ENCODE measurements around the gene NFATC2IP. TPM values are rescaled to one million over a fixed set of nuclear protein-coding genes. Genes with fewer than 3 reads are reported as not detected.
A peak's percentile ranks its signal among the peaks of the same experiment; 100 is the strongest.

Gene NFATC2IP
- total and polyA plus RNA-seq, 9 of the 15 experiments (the other 6 are each of a cell fraction or from before 2014, with no cell fraction given): 15.6 to 106 (median 46.9) TPM

DNA sequence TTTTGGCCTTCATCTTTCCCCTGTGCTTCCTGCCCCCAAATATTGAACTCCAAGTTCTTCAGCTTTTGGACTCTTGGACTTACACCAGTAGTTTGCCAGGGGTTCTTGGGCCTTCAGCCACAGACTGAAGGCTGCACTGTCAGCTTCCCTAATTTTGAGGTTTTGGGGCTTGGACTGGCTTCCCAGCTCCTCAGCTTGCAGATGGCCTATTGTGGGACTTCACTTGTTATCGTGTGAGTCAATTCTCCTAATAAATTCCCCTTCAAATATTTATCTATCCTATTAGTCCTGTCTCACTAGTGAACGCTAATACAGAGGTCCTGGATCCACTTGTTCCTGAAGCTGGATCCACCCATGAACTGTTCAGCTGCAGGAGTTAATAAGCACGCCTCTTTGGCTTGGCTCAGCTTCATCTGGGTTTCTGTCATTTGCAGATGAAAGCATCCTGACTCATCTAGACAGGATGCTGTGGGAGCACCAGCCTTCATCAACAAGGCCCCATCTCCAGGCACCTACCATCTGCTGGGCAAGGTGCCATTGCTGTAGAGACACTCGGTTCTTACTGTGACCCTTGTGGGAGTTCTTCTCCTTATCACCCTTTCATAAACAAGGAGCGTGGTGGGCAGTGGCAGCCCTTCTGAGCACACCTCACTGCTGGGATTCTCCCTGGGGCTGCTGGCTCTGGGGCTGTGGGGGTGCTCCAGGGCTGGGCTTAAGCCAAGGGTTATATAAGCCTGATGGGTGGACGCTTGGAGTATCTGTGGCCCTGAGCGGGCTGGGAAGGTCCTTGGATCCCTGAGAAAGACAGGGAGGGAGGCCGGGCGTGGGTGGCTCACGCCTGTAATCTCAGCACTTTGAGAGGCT is 57.2 kb downstream of the NFATC2IP start (continued):
- TF ChIP-seq CLOCK (CRISPR knock-in tag; IDR thresholded peaks at IDR 0.05; ENCODE audit: borderline replicate concordance) (no peak), HMBOX1 (IDR thresholded peaks at IDR 0.05) (no peak), HOXB6 (CRISPR knock-in tag; IDR thresholded peaks at IDR 0.05; ENCODE audit: borderline replicate concordance) (no peak), HIVEP1 (CRISPR knock-in tag; IDR thresholded peaks at IDR 0.05) (no peak), ZBTB7A (IDR thresholded peaks at IDR 0.05; ENCODE audit: borderline replicate concordance, control insufficient read depth, low read depth, low read length) (no peak), ZNF140 (CRISPR knock-in tag; IDR thresholded peaks at IDR 0.05) (no peak), ZNF445 (CRISPR knock-in tag; IDR thresholded peaks at IDR 0.05; ENCODE audit: low read depth) (no peak), KLF13 (tag; IDR thresholded peaks at IDR 0.05; ENCODE audit: borderline replicate concordance, low read depth) (no peak), RB1 (IDR thresholded peaks at IDR 0.05; ENCODE audit: low read depth) (no peak), JUND (IDR thresholded peaks at IDR 0.05; ENCODE audit: borderline replicate concordance, low read depth, low read length) (peak; percentile 39; the same call in 1 of the 2 replicates), JUND (tag; IDR thresholded peaks at IDR 0.05; ENCODE audit: borderline replicate concordance, low read depth, low read length) (no peak), LARP7 (IDR thresholded peaks at IDR 0.05) (no peak), ZNF197 (CRISPR knock-in tag; IDR thresholded peaks at IDR 0.05; ENCODE audit: low read depth) (no peak), CAMTA2 (CRISPR knock-in tag; conservative IDR thresholded peaks at IDR 0.05) (no peak), MYBL2 (IDR thresholded peaks at IDR 0.05; ENCODE audit: low read depth) (no peak), MYBL2 (CRISPR knock-in tag; IDR thresholded peaks at IDR 0.05; ENCODE audit: borderline replicate concordance) (no peak), RBM15 (IDR thresholded peaks at IDR 0.05; ENCODE audit: insufficient read depth, low read length) (no peak), UBTF (IDR thresholded peaks at IDR 0.05; ENCODE audit: borderline replicate concordance in 1 of 2, low read depth in 2 of 2, low read length in 2 of 2) (no peak), GABPB2 (CRISPR knock-in tag; conservative IDR thresholded peaks at IDR 0.05) (no peak)

Measured in K562 (cell line).